H9 (cell line): ENCODE data around the gene EHMT2. TPM values are rescaled to one million over a fixed set of nuclear protein-coding genes. Genes with fewer than 3 reads are reported as not detected.
A peak's percentile ranks its signal among the peaks of the same experiment; 100 is the strongest.

Experiments
- DNase-seq: peaks from one replicate; pipeline ENCODE4 v3.0.0-alpha.2; 2017
- H2AFZ ChIP-seq: one replicate; pipeline ENCODE4 v1.6.1; 2013; ENCODE audit warnings: mild to moderate bottlenecking, low read length, control low read depth, moderate library complexity
- H2AK5ac ChIP-seq: 2 replicates; pipeline ENCODE4 v1.6.1; 2013; ENCODE audit warnings: low read length, control low read depth, mixed read lengths; ENCODE audit not compliant: insufficient read length
- H2BK120ac ChIP-seq: one replicate; pipeline ENCODE4 v1.6.1; 2013; ENCODE audit warnings: low read depth, mild to moderate bottlenecking, low read length, control low read depth, inconsistent platforms; ENCODE audit not compliant: poor library complexity, severe bottlenecking
- H2BK12ac ChIP-seq: 2 replicates; pipeline ENCODE4 v1.6.1; 2013; ENCODE audit warnings: low read length, control low read depth, mixed read lengths, low read depth; ENCODE audit not compliant: insufficient read length
- H2BK15ac ChIP-seq: 2 replicates; pipeline ENCODE4 v1.6.1; 2013; ENCODE audit warnings: low read depth, low read length, control low read depth
- H2BK20ac ChIP-seq: one replicate; pipeline ENCODE4 v1.6.1; 2013; ENCODE audit warnings: low read depth, mild to moderate bottlenecking, low read length, control low read depth, inconsistent platforms; ENCODE audit not compliant: poor library complexity, severe bottlenecking
- H2BK5ac ChIP-seq: 2 replicates; pipeline ENCODE4 v1.6.1; 2013; ENCODE audit warnings: low read length, control low read depth, mixed read lengths; ENCODE audit not compliant: insufficient read length
- H3K14ac ChIP-seq: 2 replicates; pipeline ENCODE4 v1.6.1; 2013; ENCODE audit warnings: low read length, control low read depth; ENCODE audit not compliant: insufficient read depth
- H3K18ac ChIP-seq: 2 replicates; pipeline ENCODE4 v1.6.1; 2013; ENCODE audit warnings: low read depth, mild to moderate bottlenecking, mixed read lengths, low read length, control low read depth; ENCODE audit not compliant: insufficient read length
- H3K23ac ChIP-seq: 2 replicates; pipeline ENCODE4 v1.6.1; 2013; ENCODE audit warnings: low read length, control low read depth, mixed read lengths, low read depth; ENCODE audit not compliant: insufficient read length
- H3K23me2 ChIP-seq: 2 replicates; pipeline ENCODE4 v1.6.1; 2013; ENCODE audit warnings: low read depth, mild to moderate bottlenecking, mixed read lengths, low read length, control low read depth; ENCODE audit not compliant: insufficient read length, poor library complexity, severe bottlenecking
- H3K27ac ChIP-seq: 2 replicates; pipeline ENCODE4 v1.5.1; 2013; ENCODE audit warnings: low read length, control low read depth, mixed read lengths, low read depth; ENCODE audit not compliant: insufficient read length
- H3K27me3 ChIP-seq: 2 replicates; pipeline ENCODE4 v1.6.1; 2013; ENCODE audit warnings: low read length, control low read depth, inconsistent platforms; ENCODE audit not compliant: insufficient read depth
- H3K4ac ChIP-seq: 2 replicates; pipeline ENCODE4 v1.6.1; 2013; ENCODE audit warnings: low read depth, mild to moderate bottlenecking, control low read depth, inconsistent platforms, low read length, moderate library complexity
- H3K4me1 ChIP-seq: 2 replicates; pipeline ENCODE4 v1.6.1; 2013; ENCODE audit warnings: low read length, control low read depth, inconsistent platforms; ENCODE audit not compliant: insufficient read depth
- H3K4me2 ChIP-seq: 2 replicates; pipeline ENCODE4 v1.6.1; 2013; ENCODE audit warnings: low read length, control low read depth, mixed read lengths; ENCODE audit not compliant: insufficient read length, insufficient read depth
- H3K56ac ChIP-seq: 2 replicates; pipeline ENCODE4 v1.6.1; 2013; ENCODE audit warnings: low read depth, mild to moderate bottlenecking, mixed read lengths, low read length, control low read depth; ENCODE audit not compliant: insufficient read length
- H3K79me1 ChIP-seq: 2 replicates; pipeline ENCODE4 v1.6.1; 2013; ENCODE audit warnings: low read depth, mild to moderate bottlenecking, moderate library complexity, low read length, control low read depth, inconsistent platforms; ENCODE audit not compliant: insufficient read depth, poor library complexity, severe bottlenecking
- H3K79me2 ChIP-seq: 2 replicates; pipeline ENCODE4 v1.6.1; 2013; ENCODE audit warnings: low read length, control low read depth, inconsistent platforms; ENCODE audit not compliant: insufficient read depth
- H3K9ac ChIP-seq: 2 replicates; pipeline ENCODE4 v1.6.1; 2013; ENCODE audit warnings: low read length, control low read depth, mixed read lengths; ENCODE audit not compliant: insufficient read length; ENCODE audit errors: extremely low read depth
- H3K9me3 ChIP-seq: one replicate; pipeline ENCODE4 v1.6.1; 2013; ENCODE audit warnings: low read depth, low read length, inconsistent platforms; ENCODE audit not compliant: control insufficient read depth
- H3T11ph ChIP-seq: one replicate; pipeline ENCODE4 v1.6.1; 2013; ENCODE audit warnings: mild to moderate bottlenecking, low read length, control low read depth, inconsistent platforms
- H4K20me1 ChIP-seq: one replicate; pipeline ENCODE4 v1.6.1; 2013; ENCODE audit not compliant: control insufficient read depth, insufficient read length, insufficient read depth
- H4K5ac ChIP-seq: 2 replicates; pipeline ENCODE4 v1.6.1; 2013; ENCODE audit warnings: low read depth, mild to moderate bottlenecking, mixed read lengths, low read length, control low read depth; ENCODE audit not compliant: insufficient read length
- H4K8ac ChIP-seq: replicated peaks from 2 replicates; pipeline ENCODE4 v1.6.1; 2013; ENCODE audit warnings: low read length, control low read depth, mixed read lengths, low read depth; ENCODE audit not compliant: insufficient read length
- H4K91ac ChIP-seq: 2 replicates; pipeline ENCODE4 v1.6.1; 2013; ENCODE audit warnings: low read depth, mild to moderate bottlenecking, moderate library complexity, mixed read lengths, low read length, control low read depth; ENCODE audit not compliant: insufficient read length
- H3K27ac Mint-ChIP-seq, 3 experiments: 2 replicates in 2 of 3; 3 replicates in 1 of 3; pipeline ENCODE4 v1.8.0; 2020 to 2021; ENCODE audit warnings: mixed read lengths in 3 of 3, mild to moderate bottlenecking in 1 of 3, moderate library complexity in 1 of 3
- H3K27me3 Mint-ChIP-seq: 2 replicates; pipeline ENCODE4 v1.8.0; 2021; ENCODE audit warnings: low read depth, mild to moderate bottlenecking, moderate library complexity, mixed read lengths
- H3K36me3 Mint-ChIP-seq, 3 experiments: 2 replicates in 2 of 3; 3 replicates in 1 of 3; pipeline ENCODE4 v1.8.0; 2020 to 2021; ENCODE audit warnings: low read depth in 3 of 3, mixed read lengths in 3 of 3; ENCODE audit not compliant: insufficient read depth in 1 of 3
- H3K4me1 Mint-ChIP-seq, 2 experiments: 2 replicates each; pipeline ENCODE4 v1.8.0; 2020; ENCODE audit warnings: mixed read lengths in 2 of 2
- H3K4me3 Mint-ChIP-seq, 2 experiments: 2 replicates in 1 of 2; 3 replicates in 1 of 2; pipeline ENCODE4 v1.8.0; 2020 to 2021; ENCODE audit warnings: mild to moderate bottlenecking in 2 of 2, mixed read lengths in 2 of 2, moderate library complexity in 1 of 2
- H3K9me3 Mint-ChIP-seq, 2 experiments: 2 replicates in 1 of 2; 3 replicates in 1 of 2; pipeline ENCODE4 v1.8.0; 2020; ENCODE audit warnings: mild to moderate bottlenecking in 2 of 2, mixed read lengths in 2 of 2, moderate library complexity in 1 of 2
- WGBS: extraction: QIAGEN DNeasy Blood & Tissue Kit; methylation state at CpG from one replicate; pipeline ENCODE4 v1.1.7; 2013; ENCODE audit warnings: missing lambda C conversion rate, low lambda C conversion rate, mixed read lengths; ENCODE audit not compliant: insufficient read length; ENCODE audit errors: extremely low coverage; 5-methylcytosine and 5-hydroxymethylcytosine counted together
- total RNA-seq: library from RNA; stranded (reverse); gene quantifications from 2 replicates; pipeline ENCODE4 v1.2.1, GENCODE V29; 2021
- TF ChIP-seq, protein P1 (sequence below): fragments of 200-600 bp; sonication (generic); conservative IDR thresholded peaks from 3 replicates; pipeline ENCODE4 v1.8.0; 2021; ENCODE audit warnings: antibody characterized with exemption, mild to moderate bottlenecking

The EHMT2 gene
- total RNA-seq, 1 experiment from 2014 or later, result 124 TPM

DNA sequence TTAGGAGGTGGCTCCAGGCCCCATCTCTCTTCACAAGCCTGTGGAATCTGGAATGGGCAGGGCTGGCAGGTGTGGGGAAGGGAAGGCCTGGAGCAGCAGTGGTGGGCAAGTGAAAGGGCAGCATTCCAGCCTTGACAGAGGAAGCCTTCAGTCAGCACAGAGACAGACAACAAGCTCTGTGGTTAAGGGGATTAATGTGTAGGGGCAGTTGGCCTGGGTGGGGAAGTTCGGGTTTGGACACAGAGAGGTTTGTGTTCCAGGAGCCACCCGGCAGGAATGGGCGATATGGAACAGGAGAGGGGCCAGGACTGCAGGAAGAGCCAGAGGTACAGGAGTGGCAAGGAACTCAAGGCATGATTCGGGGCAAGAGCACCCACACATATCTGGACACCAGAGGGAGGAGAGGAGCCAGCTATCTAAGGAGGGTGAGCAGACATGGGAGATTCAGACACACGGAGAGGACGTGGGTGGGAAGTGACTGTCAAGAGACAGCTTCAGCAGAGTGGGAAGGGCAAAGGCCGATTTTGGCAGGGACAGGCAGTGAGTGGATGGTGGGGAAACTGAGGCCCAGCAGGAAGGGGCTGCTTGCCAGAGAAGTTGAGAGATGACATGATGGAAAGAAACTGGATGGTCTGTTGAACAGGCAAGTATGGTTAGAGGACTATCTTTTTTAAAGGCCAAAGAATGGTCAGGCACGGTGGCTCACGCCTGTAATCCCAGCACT is 16.2 kb downstream of the EHMT2 start:
- no peak overlapping the region for H2BK20ac ChIP-seq
- no peaks in the 10 kb centered on the region for H3K9me3 ChIP-seq
- H3K14ac ChIP-seq, result no peak overlapping the region; the same call in 1 of the 2 replicates
- no peak overlapping the region for H3K4me2 ChIP-seq
- H3K4me3 Mint-ChIP-seq, result 0 out of 5 replicates have a peak overlapping the region, but pooled peaks of 1 of the 2 experiments have one; percentile 19
- H3K79me1 ChIP-seq, result no peaks in the 10 kb centered on the region
- no peak overlapping the region for H4K5ac ChIP-seq
- no peak overlapping the region for H2BK120ac ChIP-seq
- no CpG with 5 or more reads among the region's 9 CpGs for WGBS
- H3K4me1 ChIP-seq, result no peaks in the 10 kb centered on the region
- H3K9me3 Mint-ChIP-seq, result no peaks in the 10 kb centered on the region
- H3K36me3 Mint-ChIP-seq, result peaks cover 49 to 67% (median 67%) of the 10 kb centered on the region in 3 experiments; a peak in 6 of 7 replicates
- H3K9ac ChIP-seq, result no peak overlapping the region
- no peaks in the 10 kb centered on the region for H3K23me2 ChIP-seq
- no peak overlapping the region for H2BK12ac ChIP-seq
- no peak overlapping the region for H4K91ac ChIP-seq
- no peak overlapping the region for H3K18ac ChIP-seq
- no peak overlapping the region for H2AK5ac ChIP-seq
- no peak overlapping the region for H3K27ac ChIP-seq
- DNase-seq, result no peak
- H4K8ac ChIP-seq, result no peak overlapping the region
- H3K23ac ChIP-seq, result no peak overlapping the region
- TF ChIP-seq, protein P1, sequence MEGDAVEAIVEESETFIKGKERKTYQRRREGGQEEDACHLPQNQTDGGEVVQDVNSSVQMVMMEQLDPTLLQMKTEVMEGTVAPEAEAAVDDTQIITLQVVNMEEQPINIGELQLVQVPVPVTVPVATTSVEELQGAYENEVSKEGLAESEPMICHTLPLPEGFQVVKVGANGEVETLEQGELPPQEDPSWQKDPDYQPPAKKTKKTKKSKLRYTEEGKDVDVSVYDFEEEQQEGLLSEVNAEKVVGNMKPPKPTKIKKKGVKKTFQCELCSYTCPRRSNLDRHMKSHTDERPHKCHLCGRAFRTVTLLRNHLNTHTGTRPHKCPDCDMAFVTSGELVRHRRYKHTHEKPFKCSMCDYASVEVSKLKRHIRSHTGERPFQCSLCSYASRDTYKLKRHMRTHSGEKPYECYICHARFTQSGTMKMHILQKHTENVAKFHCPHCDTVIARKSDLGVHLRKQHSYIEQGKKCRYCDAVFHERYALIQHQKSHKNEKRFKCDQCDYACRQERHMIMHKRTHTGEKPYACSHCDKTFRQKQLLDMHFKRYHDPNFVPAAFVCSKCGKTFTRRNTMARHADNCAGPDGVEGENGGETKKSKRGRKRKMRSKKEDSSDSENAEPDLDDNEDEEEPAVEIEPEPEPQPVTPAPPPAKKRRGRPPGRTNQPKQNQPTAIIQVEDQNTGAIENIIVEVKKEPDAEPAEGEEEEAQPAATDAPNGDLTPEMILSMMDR, result no peak
- no peak overlapping the region for H2BK15ac ChIP-seq
- no peak overlapping the region for H3T11ph ChIP-seq
- peaks cover 3 to 27% of the 10 kb centered on the region in 2 experiments for H3K4me1 Mint-ChIP-seq
- no peaks in the 10 kb centered on the region for H3K27me3 ChIP-seq
- H3K4ac ChIP-seq, result no peak overlapping the region
- no peak overlapping the region for H3K56ac ChIP-seq
- H2BK5ac ChIP-seq, result no peak overlapping the region
- no peaks in the 10 kb centered on the region for H4K20me1 ChIP-seq
- no peaks in the 10 kb centered on the region for H3K79me2 ChIP-seq
- peak overlapping the region in 1 of 3 experiments; percentile 57; a peak in 2 of 7 replicates for H3K27ac Mint-ChIP-seq
- no peak overlapping the region for H2AFZ ChIP-seq
- no peaks in the 10 kb centered on the region for H3K27me3 Mint-ChIP-seq
